Parathyroid adenoma (tissue), 2 donors: ENCODE measurements around the gene SNX4.

Source experiments
- H2AFZ ChIP-seq: fragments of 300-600 bp; sonication (generic); one replicate; pipeline ENCODE4 v1.7.0; 2017; ENCODE audit warnings: antibody characterized with exemption, mild to moderate bottlenecking
- H3K27ac ChIP-seq: fragments of 300-600 bp; sonication (generic); one replicate; pipeline ENCODE4 v1.7.0; 2017
- H3K27me3 ChIP-seq: fragments of 300-600 bp; sonication (generic); one replicate; pipeline ENCODE4 v1.7.0; 2017; ENCODE audit warnings: low read length; ENCODE audit not compliant: control insufficient read depth, insufficient read depth
- H3K36me3 ChIP-seq: fragments of 300-600 bp; sonication (generic); one replicate; pipeline ENCODE4 v1.7.0; 2017; ENCODE audit warnings: low read length; ENCODE audit not compliant: control insufficient read depth, insufficient read depth
- H3K4me1 ChIP-seq: fragments of 300-600 bp; sonication (generic); one replicate; pipeline ENCODE4 v1.7.0; 2017; ENCODE audit warnings: control low read depth
- H3K4me2 ChIP-seq: fragments of 300-600 bp; sonication (generic); one replicate; pipeline ENCODE4 v1.7.0; 2017; ENCODE audit warnings: low read length
- H3K4me3 ChIP-seq: fragments of 300-600 bp; sonication (generic); one replicate; pipeline ENCODE4 v1.7.0; 2017; ENCODE audit warnings: low read depth, low read length
- H3K79me2 ChIP-seq: fragments of 300-600 bp; sonication (generic); one replicate; pipeline ENCODE4 v1.7.0; 2017; ENCODE audit warnings: control low read depth
- H3K9ac ChIP-seq: fragments of 300-600 bp; sonication (generic); one replicate; pipeline ENCODE4 v1.7.0; 2017; ENCODE audit warnings: mild to moderate bottlenecking
- H3K9me3 ChIP-seq: fragments of 300-600 bp; sonication (generic); one replicate; pipeline ENCODE4 v1.7.0; 2017; ENCODE audit warnings: low read length; ENCODE audit not compliant: control insufficient read depth
- TF ChIP-seq, protein P1 (sequence below): fragments of 300-600 bp; sonication (generic); IDR thresholded peaks from one replicate; pipeline ENCODE4 v1.7.0; 2017; ENCODE audit warnings: antibody characterized with exemption, mild to moderate bottlenecking
- donor health status: primary hyperparathyroidism.

The SNX4 gene

DNA sequence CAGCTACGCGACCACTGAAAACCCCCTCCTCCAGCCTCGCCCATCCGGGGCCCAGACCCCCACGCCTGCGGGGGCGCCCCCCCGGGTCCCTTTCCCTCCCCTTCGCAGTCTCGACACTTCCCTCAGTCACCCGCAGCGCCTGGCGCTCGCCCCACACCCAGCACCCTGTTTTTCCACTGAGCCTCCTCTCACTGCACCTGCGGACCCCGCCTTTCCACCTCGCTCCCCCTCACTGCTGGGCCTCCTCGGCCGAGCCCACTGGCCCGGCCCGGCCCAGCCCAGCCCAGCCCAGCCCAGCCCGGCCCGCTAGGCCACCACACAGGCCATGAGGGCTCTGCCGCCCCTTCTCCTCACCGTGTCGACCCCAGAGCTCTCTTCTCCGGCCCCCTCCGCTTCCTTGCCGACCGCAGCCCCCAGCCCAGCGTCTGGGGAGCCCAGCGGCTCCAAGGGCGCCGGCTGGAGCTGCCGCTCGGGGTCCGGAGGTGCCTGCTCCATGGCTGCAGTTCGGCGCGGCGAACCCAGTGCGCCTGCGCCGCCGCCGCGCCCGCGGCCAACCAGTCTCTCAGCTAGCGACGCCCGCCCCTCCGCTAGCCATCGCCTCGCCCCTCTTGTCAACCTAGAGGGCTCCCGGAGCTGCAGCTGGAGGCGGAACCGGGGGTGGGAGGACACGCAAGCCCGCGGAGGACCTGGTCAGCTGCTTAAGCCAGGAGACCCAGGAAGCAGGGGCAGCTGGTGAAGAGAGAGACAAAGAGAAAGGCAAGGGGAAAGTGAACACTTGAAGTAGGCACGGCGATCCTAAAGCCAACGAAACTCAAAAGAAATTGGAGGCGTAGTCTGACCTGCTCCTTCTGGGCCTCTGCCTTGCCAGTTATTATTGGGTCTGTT, at the start of gene SNX4:
Gene SNX4 (minus strand): TSS at position 525 of the 885 bp plus-strand sequence. CDS start 30 bp downstream, at position 495.
- Histone ChIP-seq H3K36me3 (no peaks in the 10 kb centered on the region), H3K27ac (peak within 1 kb of the TSS; percentile 65), H3K27me3 (no peaks in the 10 kb centered on the region), H3K4me2 (peak within 1 kb of the TSS; percentile 94), H3K79me2 (peaks cover 12% of the 10 kb centered on the region), H3K4me1 (no peaks in the 10 kb centered on the region), H3K9ac (peak within 1 kb of the TSS; percentile 82), H3K4me3 (peak within 1 kb of the TSS; percentile 86), H3K9me3 (no peaks in the 10 kb centered on the region), H2AFZ (peak within 1 kb of the TSS; percentile 89)
- TF ChIP-seq, protein P1, sequence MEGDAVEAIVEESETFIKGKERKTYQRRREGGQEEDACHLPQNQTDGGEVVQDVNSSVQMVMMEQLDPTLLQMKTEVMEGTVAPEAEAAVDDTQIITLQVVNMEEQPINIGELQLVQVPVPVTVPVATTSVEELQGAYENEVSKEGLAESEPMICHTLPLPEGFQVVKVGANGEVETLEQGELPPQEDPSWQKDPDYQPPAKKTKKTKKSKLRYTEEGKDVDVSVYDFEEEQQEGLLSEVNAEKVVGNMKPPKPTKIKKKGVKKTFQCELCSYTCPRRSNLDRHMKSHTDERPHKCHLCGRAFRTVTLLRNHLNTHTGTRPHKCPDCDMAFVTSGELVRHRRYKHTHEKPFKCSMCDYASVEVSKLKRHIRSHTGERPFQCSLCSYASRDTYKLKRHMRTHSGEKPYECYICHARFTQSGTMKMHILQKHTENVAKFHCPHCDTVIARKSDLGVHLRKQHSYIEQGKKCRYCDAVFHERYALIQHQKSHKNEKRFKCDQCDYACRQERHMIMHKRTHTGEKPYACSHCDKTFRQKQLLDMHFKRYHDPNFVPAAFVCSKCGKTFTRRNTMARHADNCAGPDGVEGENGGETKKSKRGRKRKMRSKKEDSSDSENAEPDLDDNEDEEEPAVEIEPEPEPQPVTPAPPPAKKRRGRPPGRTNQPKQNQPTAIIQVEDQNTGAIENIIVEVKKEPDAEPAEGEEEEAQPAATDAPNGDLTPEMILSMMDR: no peak

DNA sequence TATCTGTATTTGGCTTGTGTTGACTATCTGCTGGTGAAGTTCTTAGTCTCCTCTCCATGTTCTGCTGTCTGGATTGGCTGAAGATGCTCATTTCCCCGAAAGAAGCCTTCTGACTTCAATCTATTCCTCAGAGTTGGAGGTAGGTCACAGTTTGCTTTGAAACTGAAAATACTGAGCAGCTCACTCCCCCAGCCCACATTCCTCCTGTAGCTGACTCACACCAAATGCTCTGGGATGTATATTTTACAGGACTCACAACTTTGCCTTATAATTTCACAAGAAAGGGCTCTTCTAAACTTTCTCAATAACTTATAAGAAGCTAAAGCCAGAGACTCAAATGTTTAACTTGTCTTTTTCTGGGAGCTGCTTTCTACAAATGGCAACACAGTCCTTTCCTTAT, 36.3 kb upstream of the SNX4 start:
- H3K36me3 ChIP-seq: no peaks in the 10 kb centered on the region
- no peak overlapping the region for H2AFZ ChIP-seq
- H3K4me3 ChIP-seq: no peak overlapping the region
- no peak overlapping the region for H3K9ac ChIP-seq
- no peaks in the 10 kb centered on the region for H3K79me2 ChIP-seq
- H3K27me3 ChIP-seq: no peaks in the 10 kb centered on the region
- no peak overlapping the region for H3K27ac ChIP-seq
- H3K4me1 ChIP-seq: no peaks in the 10 kb centered on the region
- TF ChIP-seq, protein P1: no peak
- H3K9me3 ChIP-seq: no peaks in the 10 kb centered on the region
- no peak overlapping the region for H3K4me2 ChIP-seq

- Histone ChIP-seq H2AFZ (no peak overlapping the region), H3K9me3 (no peaks in the 10 kb centered on the region), H3K27ac (no peak overlapping the region), H3K79me2 (peaks cover 2% of the 10 kb centered on the region), H3K9ac (no peak overlapping the region), H3K36me3 (no peaks in the 10 kb centered on the region), H3K27me3 (no peaks in the 10 kb centered on the region), H3K4me1 (no peaks in the 10 kb centered on the region), H3K4me3 (no peak overlapping the region), H3K4me2 (no peak overlapping the region)
- TF ChIP-seq, protein P1: no peak
These were observed 32.4 kb upstream of the SNX4 start for GRCh38 chr3:125552401-125552800.

DNA sequence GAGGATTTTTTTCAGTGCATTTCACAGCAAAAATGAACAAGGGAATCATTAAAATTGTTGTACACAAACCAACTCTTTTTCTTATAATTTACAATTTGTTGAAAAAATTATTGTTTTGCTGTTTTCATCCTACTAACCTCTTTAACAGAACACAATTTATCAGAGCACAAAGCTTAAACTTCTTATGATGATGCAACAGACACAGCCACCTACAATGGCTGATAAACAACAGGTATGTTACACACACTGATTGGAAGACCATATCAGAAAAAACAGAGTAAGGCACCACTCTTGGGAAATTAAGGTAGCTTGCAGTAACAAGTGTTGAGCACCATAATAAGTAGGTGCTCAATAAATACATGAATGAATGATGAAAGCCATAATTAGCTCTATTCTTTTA, 8.9 kb upstream of the SNX4 start:
- no peaks in the 10 kb centered on the region for H3K4me1 ChIP-seq
- TF ChIP-seq, protein P1: no peak
- H3K9ac ChIP-seq: no peak overlapping the region
- no peak overlapping the region for H3K4me3 ChIP-seq
- no peak overlapping the region for H3K4me2 ChIP-seq
- H3K27me3 ChIP-seq: no peaks in the 10 kb centered on the region
- H3K36me3 ChIP-seq: no peaks in the 10 kb centered on the region
- H3K9me3 ChIP-seq: no peaks in the 10 kb centered on the region
- no peaks in the 10 kb centered on the region for H3K79me2 ChIP-seq
- no peak overlapping the region for H3K27ac ChIP-seq
- H2AFZ ChIP-seq: no peak overlapping the region
